BE2C (cell line): ENCODE data around the gene RPS27A. TPM values are rescaled to one million over a fixed set of nuclear protein-coding genes. Genes with fewer than 3 reads are reported as not detected.
"Not testable (repeated sequence)": the region's sequence is repeated elsewhere in the genome, so short reads cannot be mapped to it uniquely, and the experiment has no call there.

Experiments
- DNase-seq: peaks from one replicate; pipeline ENCODE4 v3.0.0-alpha.2; 2020
- H3K27me3 ChIP-seq: fragments of 250-450 bp; sonication (Bioruptor Pico); 2 replicates; pipeline ENCODE4 v1.5.1; 2020; ENCODE audit warnings: mild to moderate bottlenecking
- H3K36me3 ChIP-seq: fragments of 250-450 bp; sonication (Bioruptor Pico); 2 replicates; pipeline ENCODE4 v1.5.1; 2020; ENCODE audit warnings: mild to moderate bottlenecking
- H3K4me1 ChIP-seq: fragments of 250-450 bp; sonication (Bioruptor Pico); 2 replicates; pipeline ENCODE4 v1.5.1; 2020
- H3K4me3 ChIP-seq: 2 replicates; pipeline ENCODE4 v1.5.1; 2011; ENCODE audit warnings: low read depth, low read length
- H3K9me3 ChIP-seq: fragments of 250-450 bp; sonication (Bioruptor Pico); 2 replicates; pipeline ENCODE4 v1.5.1; 2020
- CTCF ChIP-seq: IDR thresholded peaks from 2 replicates; pipeline ENCODE4 v1.5.1; 2012; ENCODE audit warnings: mild to moderate bottlenecking, low read depth, low read length
- polyA plus RNA-seq: library from polyadenylated mRNA; unstranded; fragments of >200 nt; gene quantifications from one replicate; pipeline ENCODE4 v1.2.1, GENCODE V29; 2012; ENCODE audit warnings: low read depth, missing spikeins; ENCODE audit not compliant: insufficient read length, insufficient read depth

Gene RPS27A
- 295 TPM for polyA plus RNA-seq

GRCh38 chr2:55232084-55232862 is at the start of gene RPS27A, which contains the start of gene CLHC1:
TSS of gene RPS27A (plus strand) at chr2:55232688. CDS start at chr2:55232825, 137 bp downstream.
TSS of gene CLHC1 (minus strand) at chr2:55232293. CDS start at chr2:55222411, 9,882 bp downstream.
- H3K36me3 ChIP-seq = peaks cover 32% of the 10 kb centered on the region
- peak within 1 kb of the TSS; percentile 98 for H3K4me3 ChIP-seq
- no peak for TF ChIP-seq CTCF
- H3K9me3 ChIP-seq = no peaks in the 10 kb centered on the region
- no peaks in the 10 kb centered on the region for H3K27me3 ChIP-seq
- no peaks in the 10 kb centered on the region for H3K4me1 ChIP-seq
- peak; percentile 85 for DNase-seq

- not testable (repeated sequence) for H3K4me3 ChIP-seq, H3K36me3 ChIP-seq, DNase-seq, H3K27me3 ChIP-seq, H3K4me1 ChIP-seq, H3K9me3 ChIP-seq
These were observed 45.7 kb upstream of the RPS27A start for GRCh38 chr2:55186837-55187236.

DNA sequence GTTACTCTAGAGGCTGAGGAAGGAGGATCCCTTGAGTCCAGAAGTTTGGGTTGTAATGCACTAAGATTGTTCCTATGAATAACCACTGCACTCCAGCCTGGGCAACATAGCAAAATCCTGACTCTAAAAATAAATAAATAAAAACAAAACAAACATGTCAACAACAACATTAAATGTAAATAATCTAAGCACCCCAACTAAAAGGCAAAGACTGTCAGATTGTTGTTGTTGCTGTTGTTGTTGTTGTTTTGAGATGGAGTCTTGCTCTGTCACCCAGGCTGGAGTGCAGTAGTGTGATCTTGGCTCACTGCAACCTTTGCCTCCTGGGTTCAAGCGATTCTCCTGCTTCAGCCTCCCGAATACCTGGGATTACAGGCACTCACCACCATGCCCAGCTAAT is 40.6 kb upstream of the RPS27A start:
- not testable (repeated sequence) for H3K4me1 ChIP-seq, H3K36me3 ChIP-seq, H3K9me3 ChIP-seq, DNase-seq, H3K4me3 ChIP-seq, H3K27me3 ChIP-seq

DNA sequence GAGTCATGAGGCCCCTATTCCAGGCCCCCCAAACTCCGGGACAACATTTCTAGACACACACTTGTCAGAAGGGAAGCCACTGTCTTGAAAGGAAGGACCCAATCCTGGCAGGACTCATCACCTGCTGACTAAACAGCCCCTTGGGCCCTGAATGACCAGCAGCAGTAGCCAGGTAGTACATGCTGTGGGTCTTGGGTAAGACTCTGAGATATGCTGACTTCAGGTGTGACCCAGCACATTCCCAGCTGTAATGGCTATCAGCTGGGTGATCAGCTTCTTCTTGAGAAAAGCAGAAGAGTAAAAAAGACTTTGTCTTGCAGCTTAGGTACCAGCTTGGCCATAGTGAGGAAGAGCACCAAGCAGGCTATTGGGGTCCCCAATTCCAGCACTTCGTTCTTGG is 36.0 kb upstream of the RPS27A start:
- H3K36me3 ChIP-seq = no peaks in the 10 kb centered on the region
- no peaks in the 10 kb centered on the region for H3K9me3 ChIP-seq
- H3K4me1 ChIP-seq = no peaks in the 10 kb centered on the region
- DNase-seq = no peak
- no peaks in the 10 kb centered on the region for H3K27me3 ChIP-seq
- no peak overlapping the region for H3K4me3 ChIP-seq
- no peak for TF ChIP-seq CTCF

GRCh38 chr2:55200416-55200815 is 32.1 kb upstream of the RPS27A start:
- Histone ChIP-seq H3K36me3 (no peaks in the 10 kb centered on the region), H3K27me3 (no peaks in the 10 kb centered on the region), H3K4me1 (no peaks in the 10 kb centered on the region), H3K9me3 (no peaks in the 10 kb centered on the region), H3K4me3 (no peak overlapping the region)
- TF ChIP-seq CTCF = no peak
- DNase-seq = no peak

- Histone ChIP-seq H3K27me3 (no peaks in the 10 kb centered on the region), H3K4me3 (no peak overlapping the region), H3K36me3 (no peaks in the 10 kb centered on the region), H3K4me1 (no peaks in the 10 kb centered on the region), H3K9me3 (no peaks in the 10 kb centered on the region)
- no peak for TF ChIP-seq CTCF
- no peak for DNase-seq
These were observed 28.0 kb upstream of the RPS27A start for GRCh38 chr2:55204536-55204935.

GRCh38 chr2:55204950-55205349 is 27.5 kb upstream of the RPS27A start:
- TF ChIP-seq CTCF = no peak
- Histone ChIP-seq H3K9me3 (no peaks in the 10 kb centered on the region), H3K27me3 (no peaks in the 10 kb centered on the region), H3K36me3 (no peaks in the 10 kb centered on the region), H3K4me1 (no peaks in the 10 kb centered on the region), H3K4me3 (no peak overlapping the region)
- no peak for DNase-seq
